HUES64 (cell line): ENCODE results near the gene ANKRD2.
A peak's percentile ranks its signal among the peaks of the same experiment; 100 is the strongest.
"Not testable (repeated sequence)": the region's sequence is repeated elsewhere in the genome, so short reads cannot be mapped to it uniquely, and the experiment has no call there.

Experiments used
- H3K27ac ChIP-seq: 2 replicates; pipeline ENCODE4 v1.7.0; 2013; ENCODE audit warnings: low read depth, low read length, inconsistent platforms
- H3K27me3 ChIP-seq: 2 replicates; pipeline ENCODE4 v1.6.1; 2013; ENCODE audit warnings: mild to moderate bottlenecking, low read length; ENCODE audit not compliant: insufficient read depth
- H3K36me3 ChIP-seq: 2 replicates; pipeline ENCODE4 v1.6.1; 2013; ENCODE audit warnings: mild to moderate bottlenecking, low read length; ENCODE audit not compliant: insufficient read depth
- H3K4me1 ChIP-seq: 2 replicates; pipeline ENCODE4 v1.6.1; 2013; ENCODE audit warnings: mild to moderate bottlenecking, low read length, moderate library complexity; ENCODE audit not compliant: insufficient read depth
- H3K4me3 ChIP-seq: 2 replicates; pipeline ENCODE4 v1.5.1; 2013; ENCODE audit warnings: mild to moderate bottlenecking, low read length, moderate library complexity
- H3K9ac ChIP-seq: 2 replicates; pipeline ENCODE4 v1.6.1; 2013; ENCODE audit warnings: mild to moderate bottlenecking, low read depth, low read length
- H3K9me3 ChIP-seq: 2 replicates; pipeline ENCODE4 v1.6.1; 2013; ENCODE audit warnings: low read depth, low read length; ENCODE audit not compliant: insufficient read depth
- WGBS: fragments of 150-250, 120-280 bp; methylation state at CpG from one replicate; pipeline ENCODE4 v1.1.7; 2013; ENCODE audit warnings: missing lambda C conversion rate; 5-methylcytosine and 5-hydroxymethylcytosine counted together

The ANKRD2 gene

GRCh38 chr10:97548828-97549455 lies 23.6 kb upstream of the ANKRD2 start:
- Histone ChIP-seq H3K36me3 (no peaks in the 10 kb centered on the region), H3K27ac (no peak overlapping the region), H3K4me3 (no peak overlapping the region), H3K9ac (no peak overlapping the region), H3K4me1 (peaks cover 21% of the 10 kb centered on the region), H3K27me3 (no peaks in the 10 kb centered on the region), H3K9me3 (no peaks in the 10 kb centered on the region)
- 93% methylated on average over 13 of the region's 13 CpGs for WGBS

GRCh38 chr10:97549587-97550322 lies 22.8 kb upstream of the ANKRD2 start:
- peak overlapping the region; percentile 16; the same call in 1 of the 2 replicates for H3K9ac ChIP-seq
- no peaks in the 10 kb centered on the region for H3K36me3 ChIP-seq
- no peaks in the 10 kb centered on the region for H3K9me3 ChIP-seq
- 49% methylated on average over 13 of the region's 13 CpGs for WGBS
- peak overlapping the region; percentile 46 for H3K27ac ChIP-seq
- no peaks in the 10 kb centered on the region for H3K27me3 ChIP-seq
- no peak overlapping the region for H3K4me3 ChIP-seq
- peaks cover 24% of the 10 kb centered on the region for H3K4me1 ChIP-seq

- 30% methylated on average over 10 of the region's 10 CpGs for WGBS
- Histone ChIP-seq H3K27ac (peak overlapping the region; percentile 46), H3K36me3 (no peaks in the 10 kb centered on the region), H3K4me3 (no peak overlapping the region), H3K27me3 (no peaks in the 10 kb centered on the region), H3K9ac (no peak overlapping the region), H3K4me1 (peaks cover 24% of the 10 kb centered on the region), H3K9me3 (no peaks in the 10 kb centered on the region)
Observed at GRCh38 chr10:97550336-97551149, 22.0 kb upstream of the ANKRD2 start.

GRCh38 chr10:97551271-97551670 lies 21.3 kb upstream of the ANKRD2 start:
- no peak overlapping the region for H3K27ac ChIP-seq
- H3K9ac ChIP-seq = no peak overlapping the region
- no peaks in the 10 kb centered on the region for H3K36me3 ChIP-seq
- no peaks in the 10 kb centered on the region for H3K9me3 ChIP-seq
- WGBS = 85% methylated on average over 6 of the region's 6 CpGs
- peaks cover 24% of the 10 kb centered on the region for H3K4me1 ChIP-seq
- H3K27me3 ChIP-seq = no peaks in the 10 kb centered on the region
- H3K4me3 ChIP-seq = no peak overlapping the region

GRCh38 chr10:97553575-97554031 lies 19.0 kb upstream of the ANKRD2 start:
- peak overlapping the region; percentile 71; the same call in 1 of the 2 replicates for H3K27ac ChIP-seq
- no peaks in the 10 kb centered on the region for H3K27me3 ChIP-seq
- 20% methylated on average over 5 of the region's 6 CpGs for WGBS
- H3K4me3 ChIP-seq = peak overlapping the region; percentile 8; the same call in 1 of the 2 replicates
- no peaks in the 10 kb centered on the region for H3K36me3 ChIP-seq
- no peak overlapping the region for H3K9ac ChIP-seq
- H3K9me3 ChIP-seq = no peaks in the 10 kb centered on the region
- peaks cover 24% of the 10 kb centered on the region for H3K4me1 ChIP-seq

- peaks cover 24% of the 10 kb centered on the region for H3K4me1 ChIP-seq
- H3K27me3 ChIP-seq, H3K27ac ChIP-seq, H3K4me3 ChIP-seq, H3K9ac ChIP-seq, H3K9me3 ChIP-seq, H3K36me3 ChIP-seq: not testable (repeated sequence)
- 92% methylated on average over 5 of the region's 5 CpGs for WGBS
Observed at GRCh38 chr10:97554336-97554735, 18.2 kb upstream of the ANKRD2 start.

GRCh38 chr10:97555541-97555940 lies 17.0 kb upstream of the ANKRD2 start:
- H3K36me3 ChIP-seq, H3K27me3 ChIP-seq, H3K4me3 ChIP-seq, H3K27ac ChIP-seq, H3K9me3 ChIP-seq, H3K9ac ChIP-seq: not testable (repeated sequence)
- peaks cover 15% of the 10 kb centered on the region for H3K4me1 ChIP-seq
- 87% methylated on average over 6 of the region's 10 CpGs for WGBS

GRCh38 chr10:97560731-97561381 lies 11.7 kb upstream of the ANKRD2 start:
- H3K27ac ChIP-seq = not testable (repeated sequence)
- WGBS = 93% methylated on average over 17 of the region's 17 CpGs

GRCh38 chr10:97561386-97562077 lies 11.0 kb upstream of the ANKRD2 start:
- H3K4me1 ChIP-seq, H3K9me3 ChIP-seq, H3K4me3 ChIP-seq, H3K27me3 ChIP-seq, H3K36me3 ChIP-seq, H3K27ac ChIP-seq, H3K9ac ChIP-seq: not testable (repeated sequence)
- 94% methylated on average over 11 of the region's 12 CpGs for WGBS

More at GRCh38 chr10:97560731-97561381, 11.7 kb upstream of the ANKRD2 start:
- not testable (repeated sequence) for H3K36me3 ChIP-seq, H3K4me3 ChIP-seq, H3K9me3 ChIP-seq, H3K27me3 ChIP-seq, H3K9ac ChIP-seq, H3K4me1 ChIP-seq

- not testable (repeated sequence) for H3K27ac ChIP-seq, H3K9me3 ChIP-seq, H3K27me3 ChIP-seq, H3K9ac ChIP-seq, H3K36me3 ChIP-seq, H3K4me1 ChIP-seq, H3K4me3 ChIP-seq
- WGBS = 95% methylated on average over 5 of the region's 5 CpGs
Observed at GRCh38 chr10:97562329-97562728, 10.2 kb upstream of the ANKRD2 start.
